NCI-H2196 (cell line): ENCODE results near the gene EMSY.
"Not testable (repeated sequence)": the region's sequence is repeated elsewhere in the genome, so short reads cannot be mapped to it uniquely, and the experiment has no call there.

Experiments
- DNase-seq: peaks from one replicate; lab custom pipeline; 2025; ENCODE audit not compliant: unreplicated experiment; lab: John Stamatoyannopoulos, UW

Gene EMSY

GRCh38 chr11:76444384-76445120 lies at the start of gene EMSY:
Gene EMSY (plus strand): TSS chr11:76445018. CDS start chr11:76446939, 1,921 bp downstream.
- DNase-seq = peak; percentile 98

GRCh38 chr11:76395296-76395695 lies 49.5 kb upstream of the EMSY start:
- DNase-seq = no peak

GRCh38 chr11:76397383-76397782 lies 47.4 kb upstream of the EMSY start:
- no peak for DNase-seq

GRCh38 chr11:76400967-76401366 lies 43.9 kb upstream of the EMSY start:
- no peak for DNase-seq

- not testable (repeated sequence) for DNase-seq
Observed at GRCh38 chr11:76401484-76401883, 43.3 kb upstream of the EMSY start.

- DNase-seq = no peak
Observed at GRCh38 chr11:76406359-76406758, 38.5 kb upstream of the EMSY start.

GRCh38 chr11:76408171-76408965 lies 36.5 kb upstream of the EMSY start:
- DNase-seq = peak; percentile 29

- no peak for DNase-seq
Observed at GRCh38 chr11:76410851-76411357, 33.9 kb upstream of the EMSY start.

- no peak for DNase-seq
Observed at GRCh38 chr11:76415073-76415472, 29.7 kb upstream of the EMSY start.

- DNase-seq = no peak
Observed at GRCh38 chr11:76419896-76420295, 24.9 kb upstream of the EMSY start.

GRCh38 chr11:76424379-76424778 lies 20.4 kb upstream of the EMSY start:
- DNase-seq = no peak

GRCh38 chr11:76424891-76425290 lies 19.9 kb upstream of the EMSY start:
- no peak for DNase-seq

GRCh38 chr11:76426660-76427059 lies 18.2 kb upstream of the EMSY start:
- no peak for DNase-seq

- DNase-seq = no peak
Observed at GRCh38 chr11:76436020-76436419, 8.8 kb upstream of the EMSY start.

- no peak for DNase-seq
Observed at GRCh38 chr11:76443268-76443980, 1.4 kb upstream of the EMSY start.

- DNase-seq = no peak
Observed at GRCh38 chr11:76444065-76444383, 794 bp upstream of the EMSY start.

- peak; percentile 85 for DNase-seq
Observed at GRCh38 chr11:76445121-76446084, 585 bp downstream of the EMSY start.

- no peak for DNase-seq
Observed at GRCh38 chr11:76448506-76448905, 3.7 kb downstream of the EMSY start.

- no peak for DNase-seq
Observed at GRCh38 chr11:76453248-76453647, 8.4 kb downstream of the EMSY start.

GRCh38 chr11:76455331-76455730 lies 10.5 kb downstream of the EMSY start:
- no peak for DNase-seq

GRCh38 chr11:76455931-76456330 lies 11.1 kb downstream of the EMSY start:
- DNase-seq = no peak
